Pericardium fibroblast (primary cell): ENCODE measurements around the gene RND2. TPM values are rescaled to one million over a fixed set of nuclear protein-coding genes. Genes with fewer than 3 reads are reported as not detected.

Experiments used
- total RNA-seq: library from RNA; depleted of rRNA; stranded (reverse); fragments of >200 nt; gene quantifications from 2 replicates; pipeline ENCODE4 v1.2.3, GENCODE V29; 2015

RND2 gene, protein sequence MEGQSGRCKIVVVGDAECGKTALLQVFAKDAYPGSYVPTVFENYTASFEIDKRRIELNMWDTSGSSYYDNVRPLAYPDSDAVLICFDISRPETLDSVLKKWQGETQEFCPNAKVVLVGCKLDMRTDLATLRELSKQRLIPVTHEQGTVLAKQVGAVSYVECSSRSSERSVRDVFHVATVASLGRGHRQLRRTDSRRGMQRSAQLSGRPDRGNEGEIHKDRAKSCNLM
- 0.26 and 0.35 TPM in 2 replicates for total RNA-seq

DNA sequence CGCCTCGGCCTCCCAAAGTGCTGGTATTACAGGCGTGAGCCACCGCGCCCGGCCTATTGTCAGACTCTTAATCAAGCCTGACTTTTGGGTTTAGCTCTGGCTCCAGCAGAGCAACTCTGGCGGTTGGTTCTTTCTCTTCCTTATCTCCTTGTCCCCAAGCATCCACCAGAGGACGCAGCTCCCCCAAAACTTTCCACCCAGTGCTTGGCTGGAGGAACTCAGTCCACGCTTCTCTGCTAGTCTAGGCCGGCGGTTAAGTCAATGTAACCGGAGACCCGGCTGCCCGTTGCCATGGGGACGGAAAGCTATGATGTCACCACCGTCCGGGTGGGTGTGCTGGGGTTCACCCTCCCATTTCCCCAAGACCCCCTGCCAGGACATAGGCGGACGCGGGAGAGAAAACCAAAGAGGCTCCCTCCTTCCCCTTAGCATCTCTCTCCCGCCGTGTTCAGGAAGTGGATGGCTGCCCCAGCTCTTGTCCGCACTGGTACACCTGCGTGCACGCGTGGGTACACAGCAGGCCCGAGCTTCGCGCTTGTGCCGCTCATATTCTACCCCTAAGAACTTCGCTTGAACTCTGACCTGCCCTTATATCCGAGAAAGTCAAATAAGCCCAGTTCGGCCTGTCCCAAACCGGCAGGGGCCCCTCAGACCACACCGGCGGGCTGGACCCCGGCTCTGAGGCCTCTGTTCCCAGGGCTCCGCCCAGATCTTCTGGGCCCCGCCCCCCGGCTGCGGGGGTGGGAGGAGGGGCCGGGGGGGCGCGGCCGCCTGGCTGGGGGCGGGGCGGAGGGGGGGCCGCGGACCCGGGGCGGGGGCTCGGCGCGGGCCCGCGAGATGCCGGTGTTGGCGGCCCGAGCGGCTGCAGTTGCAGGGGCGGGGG is at the start of gene RND2:
TSS of gene RND2 (plus strand) at position 825 of the 883 bp plus-strand sequence. CDS start 117 bp downstream, outside the sequence.

DNA sequence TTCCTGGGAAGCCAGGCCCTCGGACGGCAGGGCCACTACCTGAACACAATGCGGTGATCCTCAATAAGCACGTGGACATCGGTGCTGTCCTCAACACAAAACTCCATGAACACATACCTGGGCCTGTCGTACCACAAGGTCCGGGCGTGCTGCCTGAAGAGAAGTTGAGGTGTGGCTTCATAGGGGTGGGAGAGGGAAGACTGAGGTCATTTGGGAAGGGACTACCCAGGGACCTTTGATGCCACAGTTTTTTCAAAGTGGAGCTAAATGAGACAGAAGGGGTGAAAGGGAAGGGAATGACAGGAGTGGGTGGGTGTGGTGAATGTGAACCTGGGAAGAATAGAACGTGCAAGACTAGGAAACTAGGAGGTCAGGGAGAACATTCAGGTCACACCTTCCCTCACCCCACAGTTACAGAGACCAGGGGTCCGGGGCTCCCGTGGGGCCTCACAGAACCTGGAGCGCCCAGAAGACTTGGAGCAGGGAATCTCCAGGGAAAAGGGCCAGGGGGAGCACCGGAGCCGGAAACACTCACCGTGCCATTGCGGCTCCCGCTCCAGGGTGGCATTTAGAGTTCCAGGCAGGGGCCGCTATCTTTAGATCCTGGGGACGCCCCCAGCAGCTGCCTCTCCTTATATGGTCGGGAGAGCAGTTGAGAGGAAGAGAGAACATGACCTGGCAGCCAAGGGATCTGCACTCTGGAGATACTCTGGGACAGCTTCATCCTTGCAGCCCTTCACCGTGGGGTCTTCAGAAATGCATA is 45.3 kb upstream of the RND2 start, which contains the start of gene PTGES3L:
TSS of gene PTGES3L (minus strand) at position 570 of the 763 bp plus-strand sequence. CDS start at position 543, 27 bp downstream.

DNA sequence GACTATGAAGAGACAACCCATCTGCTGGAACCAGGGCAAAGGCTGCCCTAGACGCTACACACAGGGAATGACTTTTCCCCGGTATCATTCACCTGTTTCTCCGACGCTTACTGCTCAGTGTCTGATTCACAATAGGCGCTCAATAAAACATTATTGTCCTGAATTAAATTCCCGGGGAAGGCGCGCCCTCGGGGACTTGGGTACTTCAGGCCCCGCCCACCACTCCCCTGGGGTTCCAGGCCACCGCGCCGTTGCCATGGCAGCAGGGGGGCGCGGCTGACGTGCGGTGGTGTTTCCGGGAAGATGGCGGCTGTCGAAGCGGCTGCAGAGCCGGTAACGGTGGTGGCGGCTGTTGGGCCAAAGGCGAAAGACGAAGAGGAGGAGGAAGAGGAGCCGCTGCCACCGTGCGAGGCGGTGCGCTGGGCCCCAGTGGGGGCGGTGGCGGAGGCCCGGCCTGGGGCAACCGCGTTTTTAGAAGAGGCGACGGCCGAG is 44.7 kb upstream of the RND2 start, which contains the start of gene RUNDC1:
TSS of gene RUNDC1 (plus strand) at position 292 of the 492 bp plus-strand sequence. CDS start at position 304, 12 bp downstream.

DNA sequence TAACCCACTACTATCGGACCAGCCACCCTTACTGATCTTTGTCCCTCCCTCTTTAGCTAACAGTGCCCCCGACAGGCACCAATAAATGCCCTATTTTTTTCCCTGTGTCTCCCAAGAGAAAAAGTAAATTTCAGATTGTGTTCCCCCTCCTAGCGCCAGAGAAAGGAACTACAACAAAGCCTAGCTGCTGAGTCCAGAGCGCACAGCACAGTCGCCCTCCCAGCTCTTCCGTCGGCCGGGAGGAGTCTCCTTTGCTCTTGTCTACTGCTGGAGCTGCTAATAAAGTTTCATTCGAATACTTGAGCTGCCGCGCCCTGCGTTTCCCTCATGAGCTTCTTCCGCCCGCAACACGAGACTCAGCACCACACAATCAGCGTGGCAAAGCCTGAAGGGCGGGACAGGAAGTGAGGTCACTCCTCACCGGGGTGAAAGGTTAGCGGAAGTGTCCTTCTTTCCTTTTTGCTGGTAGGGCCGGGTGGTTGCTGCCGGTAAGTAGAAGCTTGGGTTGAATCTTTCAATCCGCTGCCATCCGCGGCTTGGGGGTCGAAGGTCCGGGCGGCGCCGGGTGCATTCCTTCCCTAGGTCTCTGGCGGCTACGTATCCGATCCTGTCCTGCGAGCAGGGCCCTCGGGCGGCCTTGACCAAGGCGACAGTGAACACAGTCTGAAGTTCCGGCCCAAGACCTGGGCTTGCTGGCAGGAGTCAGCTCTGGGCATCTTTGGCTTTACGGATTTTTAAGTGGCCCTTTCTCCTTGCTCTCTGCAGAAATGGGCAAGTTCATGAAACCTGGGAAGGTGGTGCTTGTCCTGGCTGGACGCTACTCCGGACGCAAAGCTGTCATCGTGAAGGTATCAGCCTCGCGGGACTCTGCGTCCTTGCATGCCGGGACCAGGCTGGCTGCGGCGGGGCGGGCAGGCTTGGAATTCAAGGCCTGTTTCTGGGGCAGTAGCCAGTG is 26.8 kb upstream of the RND2 start, which contains the start of gene RPL27:
TSS of gene RPL27 (plus strand) at position 436 of the 955 bp plus-strand sequence. CDS start at position 768, 332 bp downstream.

DNA sequence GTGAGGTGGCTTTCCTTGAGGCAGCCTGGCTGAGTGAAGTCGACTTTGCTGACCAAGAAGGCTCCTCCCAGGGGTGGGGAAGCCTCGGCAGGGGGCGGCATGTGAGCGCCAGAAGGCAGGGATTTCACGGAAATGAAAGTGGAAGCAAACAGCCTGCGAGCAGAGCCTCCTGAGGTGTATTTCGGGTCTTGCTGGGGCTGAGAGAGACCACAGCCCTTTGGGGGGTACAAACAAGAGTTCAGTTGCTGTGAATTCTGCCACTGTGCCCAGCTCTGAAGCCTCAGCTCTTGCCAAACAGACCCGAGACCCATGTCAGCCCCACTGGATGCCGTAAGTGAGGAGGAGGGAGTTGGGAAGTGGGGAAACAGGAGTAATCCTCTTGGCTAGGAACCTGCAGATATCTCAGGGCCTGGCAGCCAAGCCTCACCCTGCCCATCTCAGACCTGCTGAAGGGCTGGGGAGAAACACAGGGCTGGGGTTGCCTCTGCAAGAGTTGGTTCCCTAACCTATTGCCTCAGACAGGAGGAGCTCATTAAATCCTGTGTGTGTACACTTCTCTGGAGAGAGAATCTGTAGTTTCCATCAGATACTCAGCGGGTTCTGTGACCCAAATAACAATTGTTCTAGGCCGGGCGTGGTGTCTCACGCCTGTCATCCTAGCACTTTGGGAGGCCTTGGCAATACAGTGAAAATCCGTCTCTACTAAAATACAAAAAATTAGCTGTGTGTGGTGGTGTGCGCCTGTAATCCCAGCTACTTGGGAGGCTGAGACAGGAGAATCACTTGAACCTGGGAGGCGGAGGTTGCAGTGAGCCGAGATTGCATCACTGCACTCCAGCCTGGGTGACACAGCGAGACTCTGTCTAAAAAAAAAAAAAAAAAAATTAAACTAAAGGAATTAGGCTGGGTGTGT is 18.1 kb upstream of the RND2 start, which contains the start of gene IFI35:
TSS of gene IFI35 (plus strand) at position 146 of the 913 bp plus-strand sequence. CDS start at position 310, 164 bp downstream.

DNA sequence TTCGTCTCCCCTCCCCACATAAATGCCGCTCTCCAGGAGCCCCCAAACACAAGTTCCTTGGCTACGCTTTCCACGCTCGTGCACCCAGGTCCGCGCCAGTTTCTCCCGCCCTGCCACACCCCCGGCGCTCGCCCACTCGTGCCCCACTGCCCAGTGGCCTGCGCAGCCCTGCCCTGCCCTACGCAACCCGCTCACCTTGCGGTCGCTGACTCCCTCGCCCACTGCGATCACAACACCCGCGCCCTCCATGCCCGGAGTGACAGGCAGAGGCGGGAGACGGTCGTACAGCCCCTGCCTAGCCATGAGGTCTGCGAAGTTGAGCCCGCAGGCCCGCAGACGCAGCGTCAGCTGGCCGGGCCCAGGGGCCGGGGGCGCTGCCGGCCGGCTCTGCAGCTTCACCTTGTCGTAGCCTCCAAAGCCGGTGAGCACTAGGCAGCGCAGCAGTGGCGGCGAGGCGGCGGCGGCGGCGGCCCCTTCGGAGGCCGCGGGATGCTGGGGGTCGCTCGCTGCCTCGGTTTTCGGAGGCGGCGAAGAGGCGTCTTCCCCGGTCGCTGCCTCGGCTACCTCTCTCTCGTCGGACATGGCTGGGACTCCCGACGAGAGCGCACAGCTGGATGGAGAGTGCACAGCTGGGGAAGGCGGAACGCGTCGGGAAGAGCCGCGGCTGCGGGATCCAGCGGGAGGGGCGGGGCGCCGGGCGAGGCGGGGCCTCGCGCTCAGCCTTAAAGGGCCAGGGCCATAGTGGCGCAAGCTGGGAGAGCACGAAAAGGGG is 3.1 kb upstream of the RND2 start, which contains the start of gene VAT1:
TSS of gene VAT1 (minus strand) at position 645 of the 772 bp plus-strand sequence. CDS start at position 582, 63 bp downstream.

Other genes starting within 250 kb of the RND2 start
- gene WNK4, start 244.6 kb upstream of the RND2 start, total RNA-seq, result 2.0 and 3.9 TPM in 2 replicates
- 49.3 and 60.7 TPM in 2 replicates for gene COA3, start 226.5 kb upstream of the RND2 start, total RNA-seq
- gene CNTD1, start 226.4 kb upstream of the RND2 start, total RNA-seq, result not detected in 2 replicates
- 64.2 and 73.5 TPM in 2 replicates for gene BECN1, start 200.9 kb upstream of the RND2 start, total RNA-seq
- gene PSME3, start 191.8 kb upstream of the RND2 start, total RNA-seq, result 39.0 and 73.8 TPM in 2 replicates
- 0.12 and 0.17 TPM in 2 replicates for gene AOC2, start 180.7 kb upstream of the RND2 start, total RNA-seq
- 2.3 and 2.6 TPM in 2 replicates for gene AOC3, start 174.0 kb upstream of the RND2 start, total RNA-seq
- gene G6PC1, start 124.4 kb upstream of the RND2 start, total RNA-seq, result not detected in 2 replicates
- 20.9 and 31.9 TPM in 2 replicates for gene AARSD1, start 60.8 kb upstream of the RND2 start, total RNA-seq
- gene PTGES3L, start 45.2 kb upstream of the RND2 start, total RNA-seq, result 0.12 TPM in 1 of 2 replicates, not detected in the other
- gene RUNDC1, start 44.7 kb upstream of the RND2 start, total RNA-seq, result 7.7 and 11.3 TPM in 2 replicates
- 1,871 and 2,562 TPM in 2 replicates for gene RPL27, start 26.8 kb upstream of the RND2 start, total RNA-seq
- 28.4 and 55.8 TPM in 2 replicates for gene IFI35, start 18.4 kb upstream of the RND2 start, total RNA-seq
- 346 and 498 TPM in 2 replicates for gene VAT1, start 2.8 kb upstream of the RND2 start, total RNA-seq
- 1.2 and 8.7 TPM in 2 replicates for gene BRCA1, start 100.1 kb downstream of the RND2 start, total RNA-seq
- 74.1 TPM in 2 replicates for gene NBR1, start 146.0 kb downstream of the RND2 start, total RNA-seq
- 0.68 and 3.0 TPM in 2 replicates for gene TMEM106A, start 186.6 kb downstream of the RND2 start, total RNA-seq
- gene CCDC200, start 203.4 kb downstream of the RND2 start, total RNA-seq, result not detected in 2 replicates
- not detected in 2 replicates for gene RNU2-1, start 208.7 kb downstream of the RND2 start, total RNA-seq